Natural killer cell (primary cell): ENCODE results near the gene GTF2A1L. TPM values are rescaled to one million over a fixed set of nuclear protein-coding genes. Genes with fewer than 3 reads are reported as not detected.

Source experiments
- ATAC-seq, 3 donors: fragments of 150-1000 bp in 2 of 3; fragments of 200-7000 bp in 1 of 3; cut with Tn5 transposase; 1 replicate in 1 of 3; 2 replicates in 2 of 3; pipeline ENCODE4 v1.10.0; 2021; ENCODE audit warnings: mild to moderate bottlenecking in 2 of 3, moderate library complexity in 2 of 3
- DNase-seq, 2 donors: peaks; one replicate each; pipeline versions ENCODE4 v3.0.0 to v3.0.0-alpha.2; 2013 to 2021; ENCODE audit warnings: mixed read lengths in 1 of 2
- H3K27ac ChIP-seq: one replicate; pipeline ENCODE4 v1.5.1; 2013; ENCODE audit warnings: mild to moderate bottlenecking, low read length
- H3K27me3 ChIP-seq: one replicate; pipeline ENCODE4 v1.6.1; 2013; ENCODE audit warnings: low read length; ENCODE audit not compliant: control insufficient read depth, insufficient read depth
- H3K36me3 ChIP-seq: one replicate; pipeline ENCODE4 v1.6.1; 2013; ENCODE audit warnings: low read length; ENCODE audit not compliant: control insufficient read depth, insufficient read depth
- H3K4me1 ChIP-seq: one replicate; pipeline ENCODE4 v1.6.1; 2013; ENCODE audit warnings: low read length; ENCODE audit not compliant: control insufficient read depth, insufficient read depth
- H3K4me3 ChIP-seq: one replicate; pipeline ENCODE4 v1.5.1; 2013; ENCODE audit warnings: low read length
- H3K9me3 ChIP-seq: one replicate; pipeline ENCODE4 v1.6.1; 2013; ENCODE audit warnings: low read length; ENCODE audit not compliant: control insufficient read depth, insufficient read depth
- H3K27ac Mint-ChIP-seq, 2 donors: one replicate each; pipeline ENCODE4 v1.8.0; 2022; ENCODE audit warnings: mild to moderate bottlenecking in 2 of 2, mixed read lengths in 2 of 2, moderate library complexity in 1 of 2
- H3K27me3 Mint-ChIP-seq, 2 donors: one replicate each; pipeline ENCODE4 v1.8.0; 2022; ENCODE audit warnings: low read depth in 2 of 2, mixed read lengths in 2 of 2
- H3K36me3 Mint-ChIP-seq: one replicate; pipeline ENCODE4 v1.8.0; 2022; ENCODE audit warnings: mixed read lengths
- H3K4me1 Mint-ChIP-seq, 2 donors: one replicate each; pipeline ENCODE4 v1.8.0; 2022; ENCODE audit warnings: mixed read lengths in 2 of 2
- H3K4me3 Mint-ChIP-seq: one replicate; pipeline ENCODE4 v1.8.0; 2022; ENCODE audit warnings: mild to moderate bottlenecking, moderate library complexity, mixed read lengths
- H3K9me3 Mint-ChIP-seq, 2 donors: one replicate each; pipeline ENCODE4 v1.8.0; 2022; ENCODE audit warnings: mixed read lengths in 2 of 2
- WGBS: methylation state at CpG from one replicate; pipeline ENCODE4 v1.1.7; 2013; ENCODE audit warnings: missing lambda C conversion rate; ENCODE audit not compliant: insufficient coverage; 5-methylcytosine and 5-hydroxymethylcytosine counted together
- intact Hi-C: fragments of 100-400 bp; cut with micrococcal nuclease; formaldehyde crosslinking; loops from one replicate; pipeline ENCODE4 v1.14.2; 2022
- total RNA-seq, 4 donors: library from RNA; stranded (reverse); fragments of 120-200 nt in 1 of 4; gene quantifications; one replicate each; pipeline versions ENCODE4 v1.2.3 to v1.2.4, GENCODE V29; 2013 to 2022
- TF ChIP-seq, protein P1 (sequence below): fragments of 200-600 bp; IDR thresholded peaks from one replicate; pipeline ENCODE4 v1.8.0; 2022; ENCODE audit warnings: antibody characterized with exemption

GTF2A1L gene, protein sequence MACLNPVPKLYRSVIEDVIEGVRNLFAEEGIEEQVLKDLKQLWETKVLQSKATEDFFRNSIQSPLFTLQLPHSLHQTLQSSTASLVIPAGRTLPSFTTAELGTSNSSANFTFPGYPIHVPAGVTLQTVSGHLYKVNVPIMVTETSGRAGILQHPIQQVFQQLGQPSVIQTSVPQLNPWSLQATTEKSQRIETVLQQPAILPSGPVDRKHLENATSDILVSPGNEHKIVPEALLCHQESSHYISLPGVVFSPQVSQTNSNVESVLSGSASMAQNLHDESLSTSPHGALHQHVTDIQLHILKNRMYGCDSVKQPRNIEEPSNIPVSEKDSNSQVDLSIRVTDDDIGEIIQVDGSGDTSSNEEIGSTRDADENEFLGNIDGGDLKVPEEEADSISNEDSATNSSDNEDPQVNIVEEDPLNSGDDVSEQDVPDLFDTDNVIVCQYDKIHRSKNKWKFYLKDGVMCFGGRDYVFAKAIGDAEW
- not detected for total RNA-seq
- 0.79 TPM for total RNA-seq (2013)

DNA sequence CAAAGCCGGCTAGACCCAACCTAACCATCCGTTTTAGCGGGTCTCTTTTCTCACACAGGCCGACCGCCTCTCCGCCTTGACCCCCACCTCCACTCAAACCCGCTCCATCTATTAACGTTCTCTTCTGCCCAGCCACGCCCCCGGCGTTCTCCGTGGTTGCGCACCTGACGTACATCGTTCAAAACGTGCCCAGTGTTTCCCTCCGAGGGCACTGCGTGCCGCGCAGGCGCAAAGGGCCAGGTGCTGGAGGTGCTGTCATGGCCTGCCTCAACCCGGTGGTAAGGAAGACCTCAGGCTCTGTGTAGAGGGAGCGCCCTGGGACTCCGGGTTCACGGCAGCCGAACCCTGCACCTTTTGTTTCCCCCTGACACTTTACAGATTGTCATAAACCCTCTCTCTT is at the start of gene GTF2A1L:
Gene GTF2A1L (plus strand): TSS at position 239 of the 400 bp plus-strand sequence. CDS start 19 bp downstream, at position 258.
- no peak within 1 kb of the TSS for H3K27ac ChIP-seq
- Mint-ChIP-seq H3K9me3 (no peaks in the 10 kb centered on the region), H3K27ac (no peak within 1 kb of the TSS), H3K27me3 (peaks cover 0 to 3% of the 10 kb centered on the region in 2 donors), H3K4me1 (no peaks in the 10 kb centered on the region), H3K4me3 (no peak within 1 kb of the TSS), H3K36me3 (no peaks in the 10 kb centered on the region)
- WGBS, result 75% methylated on average over 25 of the region's 26 CpGs
- no peaks in the 10 kb centered on the region for H3K27me3 ChIP-seq
- intact Hi-C loops, result no loop called here
- no peaks in the 10 kb centered on the region for H3K9me3 ChIP-seq
- no peak for DNase-seq
- no peaks in the 10 kb centered on the region for H3K36me3 ChIP-seq
- H3K4me3 ChIP-seq, result no peak within 1 kb of the TSS
- TF ChIP-seq, protein P1, sequence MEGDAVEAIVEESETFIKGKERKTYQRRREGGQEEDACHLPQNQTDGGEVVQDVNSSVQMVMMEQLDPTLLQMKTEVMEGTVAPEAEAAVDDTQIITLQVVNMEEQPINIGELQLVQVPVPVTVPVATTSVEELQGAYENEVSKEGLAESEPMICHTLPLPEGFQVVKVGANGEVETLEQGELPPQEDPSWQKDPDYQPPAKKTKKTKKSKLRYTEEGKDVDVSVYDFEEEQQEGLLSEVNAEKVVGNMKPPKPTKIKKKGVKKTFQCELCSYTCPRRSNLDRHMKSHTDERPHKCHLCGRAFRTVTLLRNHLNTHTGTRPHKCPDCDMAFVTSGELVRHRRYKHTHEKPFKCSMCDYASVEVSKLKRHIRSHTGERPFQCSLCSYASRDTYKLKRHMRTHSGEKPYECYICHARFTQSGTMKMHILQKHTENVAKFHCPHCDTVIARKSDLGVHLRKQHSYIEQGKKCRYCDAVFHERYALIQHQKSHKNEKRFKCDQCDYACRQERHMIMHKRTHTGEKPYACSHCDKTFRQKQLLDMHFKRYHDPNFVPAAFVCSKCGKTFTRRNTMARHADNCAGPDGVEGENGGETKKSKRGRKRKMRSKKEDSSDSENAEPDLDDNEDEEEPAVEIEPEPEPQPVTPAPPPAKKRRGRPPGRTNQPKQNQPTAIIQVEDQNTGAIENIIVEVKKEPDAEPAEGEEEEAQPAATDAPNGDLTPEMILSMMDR, result no peak
- no peak for ATAC-seq
- no peaks in the 10 kb centered on the region for H3K4me1 ChIP-seq

DNA sequence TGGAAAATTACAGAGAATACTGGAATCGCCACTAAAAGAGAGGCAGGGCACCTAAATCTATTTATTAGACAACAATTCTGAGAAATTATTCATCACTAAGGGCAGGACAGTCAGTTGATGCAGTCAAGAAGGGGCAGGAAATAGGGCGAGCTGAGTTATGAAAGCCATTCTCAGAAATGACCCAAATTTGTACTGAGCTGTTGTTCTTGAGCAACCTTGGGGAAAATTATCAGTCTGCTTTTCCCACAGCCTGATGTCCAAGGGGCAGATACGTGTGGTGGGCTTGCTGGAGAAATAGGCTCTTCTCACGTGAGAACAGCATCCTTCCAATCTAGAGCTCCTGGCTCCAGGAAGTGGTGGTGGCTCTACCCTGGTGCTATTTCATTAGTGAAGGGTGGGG is 49.1 kb upstream of the GTF2A1L start:
- no peak overlapping the region for H3K4me3 ChIP-seq
- TF ChIP-seq, protein P1, result no peak
- Mint-ChIP-seq H3K27ac (no peak overlapping the region), H3K36me3 (no peaks in the 10 kb centered on the region), H3K4me1 (no peaks in the 10 kb centered on the region), H3K4me3 (no peak overlapping the region), H3K27me3 (peaks cover 0 to 2% of the 10 kb centered on the region in 2 donors), H3K9me3 (no peaks in the 10 kb centered on the region)
- H3K9me3 ChIP-seq, result no peaks in the 10 kb centered on the region
- ATAC-seq (no peak), DNase-seq (no peak)
- intact Hi-C loops, result no loop called here
- H3K27ac ChIP-seq, result no peak overlapping the region
- H3K4me1 ChIP-seq, result no peaks in the 10 kb centered on the region
- WGBS, result 72% methylated on average over 4 of the region's 4 CpGs
- no peaks in the 10 kb centered on the region for H3K27me3 ChIP-seq
- no peaks in the 10 kb centered on the region for H3K36me3 ChIP-seq

DNA sequence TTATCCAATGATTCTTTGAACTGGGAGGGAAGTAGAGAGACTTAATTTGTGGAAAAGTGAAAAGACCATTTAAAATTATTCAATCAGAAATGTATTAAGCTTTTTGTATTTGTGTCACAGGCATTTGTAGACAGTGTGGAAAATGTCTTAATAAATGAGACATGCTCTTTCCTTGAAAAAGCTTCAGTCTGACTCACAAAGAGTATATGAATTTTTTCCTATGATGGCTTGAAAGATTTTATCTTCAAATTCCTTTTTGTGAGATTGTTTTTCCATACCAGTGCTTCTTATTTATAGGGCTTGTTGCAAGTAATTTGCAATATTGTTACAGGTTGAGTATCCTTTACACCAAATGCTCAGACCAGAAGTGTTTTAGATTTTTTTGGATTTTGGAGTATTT is 48.2 kb upstream of the GTF2A1L start:
- Histone ChIP-seq H3K36me3 (no peaks in the 10 kb centered on the region), H3K4me1 (no peaks in the 10 kb centered on the region), H3K27ac (no peak overlapping the region), H3K27me3 (no peaks in the 10 kb centered on the region), H3K4me3 (no peak overlapping the region), H3K9me3 (no peaks in the 10 kb centered on the region)
- Mint-ChIP-seq H3K4me3 (no peak overlapping the region), H3K27ac (no peak overlapping the region), H3K36me3 (no peaks in the 10 kb centered on the region), H3K9me3 (no peaks in the 10 kb centered on the region), H3K4me1 (no peaks in the 10 kb centered on the region), H3K27me3 (peaks cover 0 to 2% of the 10 kb centered on the region in 2 donors)
- DNase-seq (no peak), ATAC-seq (no peak)
- TF ChIP-seq, protein P1, result no peak
- intact Hi-C loops, result no loop called here

DNA sequence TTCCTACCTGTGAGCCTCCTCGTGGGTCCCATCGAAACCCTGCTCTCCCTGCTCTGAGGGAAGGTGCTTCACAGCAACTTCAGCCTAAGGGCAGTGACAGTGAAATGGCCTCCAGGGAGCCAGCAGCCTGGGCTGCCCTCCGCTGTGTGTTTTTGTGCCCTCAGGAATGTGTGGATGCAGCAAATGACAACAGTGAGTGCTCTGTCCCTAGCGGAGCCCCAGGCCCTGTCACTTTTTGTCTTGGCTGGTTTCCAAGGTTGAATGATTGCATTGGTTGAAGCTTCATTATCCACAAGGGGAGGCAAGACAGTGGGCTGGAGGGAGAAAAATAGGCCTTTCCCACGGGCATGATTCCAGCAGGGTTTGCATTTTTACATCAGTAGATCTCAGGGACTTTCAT is 44.8 kb upstream of the GTF2A1L start:
- H3K36me3 ChIP-seq, result no peaks in the 10 kb centered on the region
- no peak overlapping the region for H3K4me3 Mint-ChIP-seq
- H3K9me3 Mint-ChIP-seq, result no peaks in the 10 kb centered on the region
- H3K27me3 Mint-ChIP-seq, result peaks cover 0 to 2% of the 10 kb centered on the region in 2 donors
- no peaks in the 10 kb centered on the region for H3K27me3 ChIP-seq
- WGBS, result 93% methylated on average over 5 of the region's 5 CpGs
- TF ChIP-seq, protein P1, result no peak
- no peak for ATAC-seq
- no peaks in the 10 kb centered on the region for H3K4me1 Mint-ChIP-seq
- H3K9me3 ChIP-seq, result no peaks in the 10 kb centered on the region
- intact Hi-C loops, result no loop called here
- no peak overlapping the region for H3K4me3 ChIP-seq
- H3K36me3 Mint-ChIP-seq, result no peaks in the 10 kb centered on the region
- no peak for DNase-seq
- no peak overlapping the region for H3K27ac Mint-ChIP-seq
- H3K27ac ChIP-seq, result no peak overlapping the region
- no peaks in the 10 kb centered on the region for H3K4me1 ChIP-seq
